CD4-positive, alpha-beta memory T cell (primary cell): ENCODE data around the gene DLD. TPM values are rescaled to one million over a fixed set of nuclear protein-coding genes. Genes with fewer than 3 reads are reported as not detected.
A peak's percentile ranks its signal among the peaks of the same experiment; 100 is the strongest.
"Not testable (repeated sequence)": the region's sequence is repeated elsewhere in the genome, so short reads cannot be mapped to it uniquely, and the experiment has no call there.

ENCODE experiments used
- CTCF ChIA-PET: fragments of 350-600 bp; sonication (Branson Sonifier 250); formaldehyde crosslinking; loops from one replicate; lab custom pipeline; 2021; ENCODE audit warnings: inconsistent platforms; ENCODE audit not compliant: partially characterized antibody; lab: Charles Lee
- POLR2A ChIA-PET: fragments of 350-600 bp; sonication (Branson Sonifier 250); formaldehyde crosslinking; loops from one replicate; lab custom pipeline; 2021; ENCODE audit not compliant: partially characterized antibody; lab: Charles Lee
- DNase-seq, 5 donors: peaks; one replicate each; pipeline versions ENCODE4 v3.0.0 to v3.0.0-alpha.2; 2020 to 2022; ENCODE audit warnings: mixed read lengths in 1 of 5
- H3K27ac ChIP-seq: one replicate; pipeline ENCODE4 v1.7.0; 2013; ENCODE audit warnings: low read depth, low read length
- H3K27me3 ChIP-seq: 2 replicates; pipeline ENCODE4 v1.7.0; 2013; ENCODE audit warnings: mild to moderate bottlenecking, low read length, moderate library complexity; ENCODE audit not compliant: insufficient read depth
- H3K36me3 ChIP-seq: 2 replicates; pipeline ENCODE4 v1.7.0; 2013; ENCODE audit warnings: mild to moderate bottlenecking, low read length, moderate library complexity; ENCODE audit not compliant: insufficient read depth
- H3K4me1 ChIP-seq: 2 replicates; pipeline ENCODE4 v1.7.0; 2013; ENCODE audit warnings: mild to moderate bottlenecking, low read length, moderate library complexity; ENCODE audit not compliant: insufficient read depth
- H3K4me3 ChIP-seq, 2 donors: one replicate each; pipeline ENCODE4 v1.7.0; 2013; ENCODE audit warnings: low read length in 2 of 2, mild to moderate bottlenecking in 1 of 2
- H3K9me3 ChIP-seq, 2 donors: one replicate each; pipeline ENCODE4 v1.7.0; 2013; ENCODE audit warnings: low read length in 2 of 2, control low read depth in 1 of 2; ENCODE audit not compliant: control insufficient read depth in 1 of 2
- H3K27ac Mint-ChIP-seq, 7 donors: one replicate each; pipeline ENCODE4 v1.8.0; 2020 to 2021; ENCODE audit warnings: mixed read lengths in 7 of 7, mild to moderate bottlenecking in 6 of 7, inconsistent platforms in 3 of 7, moderate library complexity in 3 of 7
- H3K27me3 Mint-ChIP-seq, 2 donors: one replicate each; pipeline ENCODE4 v1.8.0; 2020 to 2021; ENCODE audit warnings: mixed read lengths in 2 of 2
- H3K36me3 Mint-ChIP-seq, 2 donors: one replicate each; pipeline ENCODE4 v1.8.0; 2020 to 2021; ENCODE audit warnings: mixed read lengths in 2 of 2, inconsistent platforms in 1 of 2, mild to moderate bottlenecking in 1 of 2
- H3K4me1 Mint-ChIP-seq, 4 donors: one replicate each; pipeline ENCODE4 v1.8.0; 2020 to 2021; ENCODE audit warnings: mixed read lengths in 4 of 4, mild to moderate bottlenecking in 1 of 4
- H3K4me3 Mint-ChIP-seq, 8 donors: one replicate each; pipeline ENCODE4 v1.8.0; 2020 to 2021; ENCODE audit warnings: mixed read lengths in 8 of 8, mild to moderate bottlenecking in 7 of 8, moderate library complexity in 6 of 8, inconsistent platforms in 3 of 8
- H3K9me3 Mint-ChIP-seq, 8 donors: one replicate each; pipeline ENCODE4 v1.8.0; 2020 to 2021; ENCODE audit warnings: mixed read lengths in 8 of 8, mild to moderate bottlenecking in 5 of 8, inconsistent platforms in 3 of 8, moderate library complexity in 1 of 8
- intact Hi-C: fragments of 100-400 bp; cut with micrococcal nuclease; formaldehyde crosslinking; loops from one replicate; pipeline ENCODE4 v1.15.1; 2023
- polyA plus RNA-seq, 2 donors: library from polyadenylated mRNA; unstranded; fragments of 300-500 nt; fragmentation: Illumina TruSeq; gene quantifications; one replicate each; pipeline ENCODE4 v1.2.3, GENCODE V29; 2021
- total RNA-seq, 2 experiments: library from RNA; stranded (reverse); gene quantifications; one replicate each; pipeline ENCODE4 v1.2.3, GENCODE V29; 2021

DLD gene
- total and polyA plus RNA-seq, 4 experiments from 2014 or later: 42.1 to 75.9 (median 54.5) TPM

DNA sequence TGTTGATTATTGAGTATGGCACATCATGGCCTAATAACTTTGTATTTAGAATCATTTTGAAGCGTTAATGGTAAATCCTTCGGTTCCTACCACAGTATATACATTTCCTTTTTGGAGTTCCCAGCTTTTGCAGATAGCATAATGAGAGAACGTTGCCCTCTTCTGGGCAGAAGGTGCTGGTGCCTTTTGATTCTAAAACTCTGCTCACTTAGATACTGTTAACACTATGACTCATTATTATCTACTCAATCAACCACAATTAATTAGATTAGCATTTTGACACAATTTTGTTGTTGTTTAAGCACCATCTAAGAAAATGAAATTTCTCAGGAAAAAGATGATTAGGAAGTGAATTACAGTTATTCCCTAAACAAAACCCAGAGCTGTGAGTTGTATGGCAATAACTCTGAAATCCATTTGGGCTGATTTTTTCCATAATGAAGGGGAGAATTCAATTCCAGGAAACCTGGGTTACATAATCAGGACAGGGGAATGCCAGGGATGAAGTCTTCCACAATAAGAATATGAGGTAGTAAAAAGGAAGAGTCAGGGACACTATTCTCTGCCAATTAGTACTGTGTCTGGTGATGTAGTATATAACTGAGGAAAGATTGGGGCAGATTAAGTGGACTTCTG, 11.5 kb upstream of the DLD start:
- Mint-ChIP-seq H3K27ac (peak overlapping the region in 2 of 7 donors; percentile 4 to 52), H3K4me3 (no peak overlapping the region), H3K4me1 (peaks cover 13 to 26% (median 21%) of the 10 kb centered on the region in 4 donors), H3K36me3 (no peaks in the 10 kb centered on the region), H3K27me3 (peaks cover 3 to 6% of the 10 kb centered on the region in 2 donors), H3K9me3 (no peaks in the 10 kb centered on the region)
- intact Hi-C loops: loop anchor here (1.0 to 5.0 kb wide), 5 partner anchors 136 to 1087 kb away; no protein-coding TSS in a partner anchor
- Histone ChIP-seq H3K9me3 (no peaks in the 10 kb centered on the region), H3K27me3 (no peaks in the 10 kb centered on the region), H3K4me3 (no peak overlapping the region), H3K27ac (no peak overlapping the region), H3K4me1 (peaks cover 18% of the 10 kb centered on the region), H3K36me3 (no peaks in the 10 kb centered on the region)
- POLR2A ChIA-PET: interaction anchor here (0.9 to 12.2 kb wide), 7 partner anchors 9 to 416 kb away, joined by 3 to 408 read pairs (median 3); partner anchors contain the start of genes CBLL1 and DLD
- DNase-seq: peak; percentile 53 to 68 (median 57)
- CTCF ChIA-PET: interaction anchor here (0.6 to 13.8 kb wide), 26 partner anchors 8 to 1086 kb away, joined by 3 to 504 read pairs (median 5); partner anchors contain the start of genes CBLL1, COG5, DLD and DUS4L

DNA sequence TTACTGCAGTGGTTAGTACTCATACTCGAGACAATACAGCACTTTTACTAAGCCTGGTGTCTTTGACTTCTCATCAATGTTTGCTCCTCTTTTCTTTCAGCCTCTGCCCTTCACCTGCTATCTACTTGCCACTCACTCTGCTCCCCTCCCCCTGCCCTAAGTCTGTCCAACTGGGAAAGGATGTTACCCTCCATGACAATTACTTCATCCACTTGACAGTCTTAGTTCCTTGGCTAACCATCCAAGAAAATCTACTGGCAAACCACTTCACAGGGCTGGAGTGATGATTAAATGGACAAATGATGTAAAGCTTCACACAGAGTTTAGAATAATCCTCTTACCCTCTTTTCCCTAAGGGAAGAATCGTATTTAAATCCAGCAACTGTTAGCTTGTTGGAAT, 8.2 kb upstream of the DLD start:
- no peaks in the 10 kb centered on the region for H3K27me3 ChIP-seq
- H3K4me3 Mint-ChIP-seq: no peak overlapping the region
- H3K36me3 ChIP-seq: no peaks in the 10 kb centered on the region
- intact Hi-C loops: no loop called here
- H3K4me3 ChIP-seq: no peak overlapping the region
- no peaks in the 10 kb centered on the region for H3K9me3 Mint-ChIP-seq
- no peak overlapping the region for H3K27ac ChIP-seq
- no peak for DNase-seq
- peaks cover 3% of the 10 kb centered on the region for H3K4me1 ChIP-seq
- no peaks in the 10 kb centered on the region for H3K36me3 Mint-ChIP-seq
- CTCF ChIA-PET: interaction anchor here (6.2 to 13.8 kb wide), 3 partner anchors 8 to 419 kb away, joined by 52 to 504 read pairs (median 76); partner anchors contain the start of genes CBLL1 and DLD
- peaks cover 7 to 8% (median 8%) of the 10 kb centered on the region in 4 donors for H3K4me1 Mint-ChIP-seq
- no peaks in the 10 kb centered on the region for H3K9me3 ChIP-seq
- H3K27ac Mint-ChIP-seq: no peak overlapping the region
- peaks cover 4 to 7% of the 10 kb centered on the region in 2 donors for H3K27me3 Mint-ChIP-seq
- POLR2A ChIA-PET: interaction anchor here (1.2 to 1.5 kb wide), 2 partner anchors 7 to 139 kb away, joined by 3 to 4 read pairs; no protein-coding TSS in a partner anchor

DNA sequence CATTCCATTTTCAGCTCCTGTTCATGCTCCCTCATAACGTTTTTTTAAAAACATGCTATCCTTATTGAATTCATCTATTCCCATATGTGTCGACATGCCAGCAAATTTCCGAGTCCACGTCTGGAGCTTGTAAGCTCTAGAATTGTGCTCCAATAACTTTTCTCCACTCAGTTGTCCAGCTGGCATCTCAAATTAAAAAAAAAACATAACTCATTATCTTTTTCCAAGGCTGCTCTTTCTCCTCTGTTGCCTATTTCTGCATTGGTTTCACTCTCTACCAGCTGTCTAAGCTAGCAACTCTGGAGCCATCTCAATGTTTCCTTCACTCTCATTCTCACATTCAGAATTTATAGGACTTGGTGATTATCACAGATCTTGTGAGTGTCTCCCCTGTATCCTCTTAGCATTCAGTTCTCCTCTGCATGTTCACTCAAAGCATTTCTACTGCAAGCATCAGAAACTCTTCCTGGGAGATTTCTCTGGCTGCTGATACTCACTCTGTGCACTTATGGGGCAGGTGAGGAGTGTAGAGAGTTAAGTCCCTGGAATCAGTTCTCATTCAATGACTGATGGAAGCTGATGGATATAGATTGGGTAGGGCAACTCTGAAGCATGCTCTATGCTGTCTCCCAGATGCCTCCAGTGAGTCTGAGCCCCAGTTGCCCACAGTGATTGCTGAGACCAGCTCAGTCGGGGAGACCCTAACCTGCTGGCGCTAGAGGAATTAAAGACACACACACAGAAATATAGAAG, 6.7 kb upstream of the DLD start:
- ChIA-PET CTCF (interaction anchor here (1.2 kb wide), 2 partner anchors 140 to 420 kb away, joined by 3 to 4 read pairs; partner anchors contain the start of gene CBLL1), POLR2A (interaction anchor here (0.6 to 1.5 kb wide), 2 partner anchors 12 to 141 kb away, joined by 3 read pairs; no protein-coding TSS in a partner anchor)
- Mint-ChIP-seq H3K27me3 (peaks cover 4 to 7% of the 10 kb centered on the region in 2 donors), H3K4me3 (no peak overlapping the region), H3K36me3 (no peaks in the 10 kb centered on the region), H3K27ac (no peak overlapping the region), H3K9me3 (no peaks in the 10 kb centered on the region), H3K4me1 (peaks cover 3 to 6% (median 5%) of the 10 kb centered on the region in 4 donors)
- no peak for DNase-seq
- Histone ChIP-seq H3K4me1 (peaks cover 3% of the 10 kb centered on the region), H3K27me3 (no peaks in the 10 kb centered on the region), H3K9me3 (no peaks in the 10 kb centered on the region), H3K27ac (no peak overlapping the region), H3K4me3 (no peak overlapping the region), H3K36me3 (no peaks in the 10 kb centered on the region)
- intact Hi-C loops: no loop called here

DNA sequence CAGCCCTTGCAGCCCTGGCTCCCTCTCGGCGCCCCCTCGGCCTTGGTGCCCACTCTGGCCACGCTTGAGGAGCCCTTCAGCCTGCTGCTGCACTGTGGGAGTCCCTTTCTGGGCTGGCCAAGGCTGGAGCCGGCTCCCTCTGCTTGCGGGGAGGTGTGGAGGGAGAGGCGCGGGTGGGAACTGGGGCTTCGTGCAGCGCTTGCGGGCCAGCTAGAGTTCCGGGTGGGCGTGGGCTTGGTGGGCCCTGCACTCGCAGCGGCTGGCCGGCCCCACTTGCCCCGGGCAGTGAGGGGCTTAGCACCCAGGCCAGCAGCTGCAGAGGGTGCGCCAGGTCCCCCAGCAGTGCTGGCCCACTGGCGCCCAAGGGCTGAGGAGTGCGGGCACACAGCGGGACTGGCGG, 3.2 kb upstream of the DLD start:
- H3K27me3 Mint-ChIP-seq, DNase-seq, H3K27ac ChIP-seq, H3K4me3 Mint-ChIP-seq, H3K36me3 ChIP-seq, H3K9me3 Mint-ChIP-seq, H3K36me3 Mint-ChIP-seq, H3K4me3 ChIP-seq, H3K27me3 ChIP-seq, H3K9me3 ChIP-seq, H3K27ac Mint-ChIP-seq, intact Hi-C loops: not testable (repeated sequence)
- peaks cover 19% of the 10 kb centered on the region for H3K4me1 ChIP-seq
- H3K4me1 Mint-ChIP-seq: peaks cover 12 to 24% (median 17%) of the 10 kb centered on the region in 4 donors
- POLR2A ChIA-PET: interaction anchor here (1.5 kb wide), 1 partner anchor 719 kb away, joined by 4 read pairs; the partner anchor contains the start of gene HBP1
- CTCF ChIA-PET: interaction anchor here (1.6 to 7.2 kb wide), 3 partner anchors 8 to 145 kb away, joined by 10 to 52 read pairs (median 36); partner anchors contain the start of gene CBLL1

DNA sequence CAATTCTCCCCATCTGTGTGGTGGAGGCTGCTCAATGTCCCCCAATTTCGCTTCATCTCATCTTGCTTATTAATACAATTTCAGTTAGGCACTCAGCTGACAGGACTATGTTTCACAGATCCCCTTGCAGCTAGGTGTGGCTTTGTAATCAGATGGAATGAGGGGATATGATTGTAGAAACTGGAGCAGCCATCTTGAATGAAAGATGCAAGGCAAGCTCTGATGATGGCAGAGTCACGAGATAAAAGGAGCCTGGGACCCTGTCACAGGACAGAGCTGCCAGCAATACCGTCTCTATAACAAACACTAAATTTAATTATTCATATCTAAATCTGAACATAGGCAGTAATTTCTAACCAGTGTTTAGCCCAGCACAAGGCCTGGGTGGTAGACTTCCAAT, 991 bp upstream of the DLD start:
- peaks cover 10 to 26% of the 10 kb centered on the region in 2 donors for H3K36me3 Mint-ChIP-seq
- H3K27me3 Mint-ChIP-seq: peaks cover 1 to 3% of the 10 kb centered on the region in 2 donors
- POLR2A ChIA-PET: interaction anchor here (0.9 to 3.8 kb wide), 12 partner anchors 8 to 721 kb away, joined by 3 to 35 read pairs (median 6); partner anchors contain the start of genes CBLL1, COG5, DUS4L and HBP1
- Histone ChIP-seq H3K36me3 (peaks cover 9% of the 10 kb centered on the region), H3K27me3 (no peaks in the 10 kb centered on the region), H3K27ac (peak overlapping the region; percentile 95), H3K4me1 (peaks cover 41% of the 10 kb centered on the region), H3K9me3 (no peaks in the 10 kb centered on the region), H3K4me3 (peak overlapping the region in 1 of 2 donors; percentile 98)
- intact Hi-C loops: loop anchor here (5.0 kb wide), 1 partner anchor 328 kb away; the partner anchor contains the start of genes COG5 and DUS4L
- CTCF ChIA-PET: interaction anchor here (1.7 to 7.2 kb wide), 4 partner anchors 10 to 426 kb away, joined by 5 to 52 read pairs (median 25); partner anchors contain the start of gene CBLL1
- peaks cover 0 to 2% (median 0%) of the 10 kb centered on the region in 8 donors for H3K9me3 Mint-ChIP-seq
- no peak for DNase-seq
- peaks cover 31 to 45% (median 38%) of the 10 kb centered on the region in 4 donors for H3K4me1 Mint-ChIP-seq
- H3K4me3 Mint-ChIP-seq: peak overlapping the region in 4 of 8 donors; percentile 93 to 100 (median 99)
- peak overlapping the region; percentile 89 to 100 (median 99) for H3K27ac Mint-ChIP-seq

DNA sequence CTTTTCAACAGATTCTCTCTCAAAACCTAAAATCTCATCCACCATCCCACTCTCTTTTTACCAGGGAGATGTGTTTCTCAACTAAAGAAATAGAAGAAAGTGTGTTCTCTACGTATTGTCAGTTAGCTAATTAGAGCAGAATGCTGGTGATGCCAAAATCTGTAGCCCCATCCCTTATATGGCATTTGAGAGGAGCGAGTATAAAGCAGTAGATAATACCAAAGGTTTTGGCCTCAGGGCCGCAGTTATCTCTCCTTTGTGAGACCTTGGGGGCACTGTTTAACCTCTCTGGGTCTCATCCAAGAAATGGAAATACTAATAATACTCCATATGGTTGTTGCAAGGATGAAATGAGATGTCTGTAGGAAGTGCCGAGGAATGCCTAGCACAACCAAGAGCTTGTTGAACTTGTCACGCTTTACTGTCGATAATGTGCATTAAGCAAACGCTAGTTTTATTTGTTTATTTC, 456 bp upstream of the DLD start:
- Histone ChIP-seq H3K27me3 (no peaks in the 10 kb centered on the region), H3K27ac (peak overlapping the region; percentile 95), H3K36me3 (peaks cover 15% of the 10 kb centered on the region), H3K9me3 (no peaks in the 10 kb centered on the region), H3K4me1 (peaks cover 46% of the 10 kb centered on the region), H3K4me3 (peak overlapping the region; percentile 84 to 98)
- Mint-ChIP-seq H3K36me3 (peaks cover 11 to 31% of the 10 kb centered on the region in 2 donors), H3K27me3 (peaks cover 0 to 3% of the 10 kb centered on the region in 2 donors), H3K9me3 (peaks cover 0 to 2% (median 0%) of the 10 kb centered on the region in 8 donors), H3K27ac (peak overlapping the region; percentile 97 to 100 (median 99)), H3K4me3 (peak overlapping the region; percentile 93 to 100 (median 98)), H3K4me1 (peaks cover 36 to 51% (median 43%) of the 10 kb centered on the region in 4 donors)
- ChIA-PET CTCF (interaction anchor here (0.5 to 7.2 kb wide), 7 partner anchors 11 to 1223 kb away, joined by 3 to 52 read pairs (median 5); partner anchors contain the start of gene CBLL1), POLR2A (interaction anchor here (0.9 to 3.8 kb wide), 13 partner anchors 9 to 1605 kb away, joined by 3 to 35 read pairs (median 6); partner anchors contain the start of genes CBLL1, COG5, DUS4L and HBP1)
- intact Hi-C loops: loop anchor here (5.0 kb wide), 1 partner anchor 328 kb away; the partner anchor contains the start of genes COG5 and DUS4L
- DNase-seq: no peak
